HG03060 (cell line): ENCODE data around the gene INSYN2A.

ENCODE experiments used
- ATAC-seq: cut with Tn5 transposase; IDR thresholded peaks from one replicate; pipeline ENCODE4 v1.9.1; 2021; ENCODE audit warnings: low read depth, moderate number of reproducible peaks; ENCODE audit not compliant: unreplicated experiment

The INSYN2A gene

DNA sequence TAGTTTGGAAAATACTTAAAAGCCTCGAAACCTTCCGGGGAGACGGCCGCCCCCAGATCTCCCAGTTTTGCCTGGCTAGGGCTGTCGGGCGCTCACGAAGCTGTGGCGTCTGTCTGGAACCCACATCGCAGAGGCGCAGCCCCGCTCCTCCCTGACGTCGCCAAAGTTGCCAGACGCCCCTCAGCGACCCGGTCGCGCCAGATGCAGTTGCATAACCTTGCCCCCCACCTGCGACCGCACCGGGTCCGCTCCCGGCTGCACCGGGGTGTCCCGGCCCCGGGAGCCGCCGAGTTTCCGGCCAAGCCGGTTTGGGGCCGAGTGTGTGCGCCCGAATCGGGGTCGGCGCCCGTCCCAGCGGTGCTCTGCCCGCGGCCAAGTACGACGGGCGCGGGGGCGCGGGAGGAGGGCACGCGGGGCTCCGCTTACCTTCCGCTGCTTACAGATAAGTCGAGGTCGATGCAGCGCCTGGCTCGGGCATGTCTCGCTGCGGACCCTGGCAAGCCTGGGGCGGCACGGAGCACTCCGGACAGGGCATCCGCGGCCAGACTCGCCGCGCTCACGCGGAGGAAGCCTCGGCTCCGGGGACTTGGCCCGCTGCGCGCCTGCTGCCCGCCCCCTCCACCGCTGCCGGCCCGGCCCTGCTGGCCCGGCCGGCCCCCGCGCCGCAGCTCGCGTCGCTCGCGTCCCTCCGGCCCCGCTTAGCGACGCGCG lies 665 bp downstream of the INSYN2A start:
- ATAC-seq, result no peak

DNA sequence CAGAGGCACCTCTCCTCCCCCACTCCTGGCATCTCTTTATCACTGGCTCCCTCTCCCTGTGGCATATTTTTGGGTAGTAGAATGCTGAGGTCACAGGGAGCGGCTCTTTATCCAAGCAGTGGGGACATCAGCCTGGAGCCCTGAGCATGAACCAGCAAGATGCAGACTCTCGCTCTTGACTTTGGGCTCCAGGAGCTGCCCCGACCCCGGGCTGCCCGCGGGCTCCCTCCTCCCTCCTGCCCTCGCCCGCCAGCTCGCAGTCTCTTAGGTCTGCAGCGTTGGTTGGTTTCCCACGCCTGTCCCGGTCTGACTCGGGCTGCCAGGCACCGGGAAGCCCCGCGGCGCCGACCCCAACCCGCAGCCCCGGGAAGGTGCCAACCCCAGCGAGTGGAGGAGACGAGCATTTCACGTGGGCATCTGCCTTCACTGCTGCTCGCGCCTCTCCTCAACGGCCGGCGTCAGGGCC lies 1.3 kb downstream of the INSYN2A start:
- ATAC-seq, result no peak

DNA sequence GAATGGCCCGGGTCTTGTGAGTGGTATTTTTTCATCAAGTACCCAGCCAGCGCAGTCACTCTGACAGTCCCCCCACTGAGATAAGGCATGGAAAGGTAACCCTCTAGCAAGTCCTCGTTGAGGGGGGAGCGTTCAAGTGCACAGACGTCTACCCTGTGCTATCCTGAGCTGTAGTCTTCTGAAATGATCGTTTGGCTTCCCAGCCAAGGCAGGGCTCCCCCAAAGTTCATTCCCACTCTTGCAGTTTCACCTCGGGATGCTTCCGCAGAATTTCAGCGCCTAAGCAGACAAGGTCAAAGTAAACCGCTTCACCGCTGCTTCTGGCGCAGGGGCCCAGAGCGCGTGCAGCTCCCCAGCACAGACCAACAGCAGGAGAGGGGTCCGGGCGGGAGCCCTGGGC lies 1.8 kb downstream of the INSYN2A start:
- no peak for ATAC-seq

DNA sequence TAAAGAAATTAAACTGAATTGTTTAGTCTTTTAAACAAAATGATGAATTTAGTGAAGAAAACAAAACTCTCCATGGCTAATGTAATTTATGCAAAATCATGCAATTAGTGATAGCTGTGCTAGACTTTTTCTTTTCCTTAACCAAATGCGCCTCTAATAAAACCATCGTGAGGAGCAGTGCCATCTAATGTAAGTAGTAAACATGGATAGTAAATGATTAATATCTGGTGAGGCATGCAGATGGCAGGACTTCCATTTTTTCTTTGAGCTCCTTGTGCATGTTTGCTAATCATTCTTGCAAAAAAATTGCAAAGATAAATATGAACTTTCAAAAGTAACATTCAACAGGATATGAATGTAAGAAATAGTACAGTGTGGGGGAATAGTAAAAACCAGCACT lies 2.3 kb downstream of the INSYN2A start:
- no peak for ATAC-seq

DNA sequence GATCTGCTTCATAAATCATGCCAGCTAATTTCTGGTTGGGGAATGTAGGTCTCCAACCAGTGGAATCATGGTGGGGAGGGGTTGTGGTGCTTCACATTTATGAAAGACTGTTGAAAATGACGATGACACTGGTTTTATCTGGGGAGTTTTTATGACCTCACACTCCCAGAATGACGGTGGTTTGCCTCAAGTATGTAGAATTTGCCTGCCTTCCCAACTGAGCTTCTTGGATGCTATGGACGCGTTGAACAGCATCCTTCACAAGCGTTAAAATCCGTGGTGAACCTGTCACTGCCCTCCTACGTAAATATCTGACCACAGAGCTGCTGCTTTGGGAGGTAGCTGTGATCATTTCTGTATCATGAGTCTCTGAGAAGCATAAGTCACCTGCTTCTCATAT lies 3.3 kb downstream of the INSYN2A start:
- no peak for ATAC-seq

DNA sequence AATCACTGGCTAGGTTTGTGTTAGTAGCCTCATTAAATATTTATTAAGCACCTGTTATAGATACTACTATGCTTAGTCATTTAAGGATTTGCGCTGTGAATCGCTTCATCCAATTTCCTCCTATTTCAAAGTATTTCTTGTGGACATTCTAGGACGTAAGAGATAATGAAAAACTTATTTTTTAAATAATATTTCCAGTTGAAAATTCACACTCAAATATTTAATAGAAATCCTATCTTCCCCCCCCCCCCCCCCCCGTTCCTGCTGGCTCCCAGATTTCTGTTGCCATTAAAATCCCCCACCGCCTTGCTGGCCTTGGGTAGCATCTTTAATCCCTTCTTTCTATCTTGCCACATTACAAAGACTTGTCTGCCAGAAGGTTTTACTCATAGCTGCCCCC lies 6.0 kb downstream of the INSYN2A start:
- ATAC-seq, result no peak

DNA sequence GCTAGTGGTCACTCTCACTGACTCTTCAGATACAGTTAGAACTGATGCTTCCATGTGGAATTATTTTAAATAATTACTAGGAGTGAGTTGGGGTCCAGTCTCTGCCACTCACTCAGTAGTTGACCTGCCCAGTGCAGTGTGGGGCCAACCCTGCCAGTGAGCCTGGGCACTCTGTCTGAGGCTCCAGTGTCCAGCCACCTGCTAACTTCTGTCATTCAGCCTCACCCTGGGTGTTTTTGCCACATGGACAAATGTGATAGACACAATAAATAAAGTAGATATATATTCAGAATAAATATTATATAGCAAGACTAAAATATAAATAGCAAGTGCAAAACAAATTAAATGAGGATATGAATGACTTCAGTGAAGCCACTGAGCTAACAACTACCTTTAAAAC lies 7.2 kb downstream of the INSYN2A start:
- no peak for ATAC-seq

DNA sequence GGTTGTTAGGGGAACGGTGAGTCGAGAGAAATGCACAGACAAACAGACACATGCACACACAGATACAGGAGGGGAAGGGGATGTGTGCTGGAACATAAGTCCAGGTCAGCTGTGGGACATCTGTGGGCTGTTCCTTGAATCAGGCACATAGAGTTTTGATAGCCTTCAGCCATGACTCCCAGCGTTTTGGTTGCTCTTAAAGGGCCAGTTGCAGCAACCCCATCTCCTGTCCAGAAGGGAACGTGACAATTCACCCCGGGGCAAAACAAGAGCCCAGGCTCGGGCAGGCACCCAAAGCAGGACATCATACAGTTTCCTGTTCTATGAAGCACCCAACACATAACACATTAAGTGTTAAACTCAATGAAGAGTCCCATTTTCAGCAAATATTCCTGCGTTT lies 9.6 kb downstream of the INSYN2A start:
- ATAC-seq, result no peak

DNA sequence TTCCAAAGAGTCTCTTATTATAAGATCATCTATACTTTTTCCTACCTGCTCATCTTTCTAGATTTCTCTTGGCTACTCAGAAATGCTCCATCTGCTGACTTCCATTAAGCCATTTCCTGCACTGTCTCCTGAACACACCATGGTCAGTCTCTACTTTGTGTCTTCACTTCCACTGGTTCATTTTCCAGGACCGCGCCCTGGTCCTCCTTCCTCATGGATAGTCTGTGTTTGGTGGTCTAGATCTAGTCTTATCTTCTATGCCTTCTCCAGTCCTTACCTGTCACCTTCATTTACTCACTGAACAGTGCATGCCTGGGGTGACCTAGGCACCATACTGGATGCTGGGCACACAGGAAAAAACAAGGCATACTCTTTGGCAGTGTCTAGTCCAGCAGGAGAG lies 11.8 kb downstream of the INSYN2A start:
- no peak for ATAC-seq

DNA sequence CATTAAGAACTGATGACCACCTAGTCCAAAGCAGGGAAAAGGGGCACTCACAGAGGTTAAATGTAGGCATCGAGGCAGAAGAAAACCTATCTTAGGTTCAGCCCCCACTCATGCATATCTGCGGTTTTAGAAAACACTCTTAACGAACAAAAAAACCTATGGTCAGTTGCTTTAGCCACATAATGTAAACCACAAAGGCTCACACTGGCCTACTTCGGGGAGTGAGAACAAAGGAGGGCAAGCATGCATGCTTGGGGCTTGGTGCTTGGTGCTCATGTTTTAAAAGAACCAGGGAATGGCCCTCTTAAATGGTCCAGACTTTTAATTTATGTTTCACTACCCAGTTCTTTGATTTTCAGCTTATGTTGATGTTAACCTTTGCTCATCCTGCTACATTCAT lies 14.2 kb downstream of the INSYN2A start:
- ATAC-seq, result no peak

DNA sequence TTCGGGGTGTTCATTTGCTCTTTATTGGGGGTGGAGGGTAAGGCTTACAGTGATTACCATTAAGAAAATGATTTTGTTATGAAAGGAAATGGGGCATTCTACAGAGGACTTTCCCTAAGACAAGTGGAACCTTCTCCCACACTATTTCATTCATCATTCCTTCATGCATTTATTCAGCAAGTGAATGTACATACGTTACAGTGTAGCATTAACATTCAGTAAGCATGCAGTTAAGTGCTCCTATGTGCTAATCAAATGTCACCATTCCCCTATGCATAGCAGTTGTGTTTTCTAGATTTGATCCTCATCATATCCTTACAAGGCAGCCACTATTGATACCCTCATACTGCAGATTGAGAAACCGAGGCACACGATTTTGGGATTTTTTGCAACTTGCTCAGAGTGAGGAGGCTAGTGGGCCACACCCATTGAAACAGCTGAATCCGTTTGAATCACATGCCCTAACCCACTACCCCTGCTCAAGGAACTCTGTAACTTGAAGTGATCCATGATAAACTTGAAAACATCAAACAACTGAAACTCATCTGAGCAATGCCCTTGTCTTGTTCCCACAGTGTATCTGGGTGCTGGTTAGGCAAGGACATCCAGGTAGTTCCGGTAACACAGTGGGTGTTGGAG lies 16.7 kb downstream of the INSYN2A start:
- ATAC-seq, result no peak

DNA sequence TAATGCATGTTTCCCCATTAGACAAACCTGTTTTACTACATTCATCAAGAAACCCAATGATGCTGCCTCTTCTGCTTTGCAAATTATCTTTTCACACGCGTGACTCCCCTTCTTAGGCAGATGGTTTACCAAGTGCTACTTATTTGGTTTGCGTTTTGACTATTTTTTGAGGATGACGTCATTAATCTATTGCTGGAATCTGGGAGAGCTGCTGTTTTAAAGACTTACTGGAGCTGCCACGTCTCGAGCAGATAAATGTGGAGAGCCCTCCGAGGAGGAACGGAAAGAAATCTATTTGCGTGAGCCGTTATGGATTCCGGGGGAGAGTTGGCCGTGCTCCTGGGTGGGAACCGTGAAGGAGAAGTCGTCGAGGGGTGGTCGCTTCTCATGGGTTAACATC lies 19.7 kb downstream of the INSYN2A start:
- no peak for ATAC-seq

DNA sequence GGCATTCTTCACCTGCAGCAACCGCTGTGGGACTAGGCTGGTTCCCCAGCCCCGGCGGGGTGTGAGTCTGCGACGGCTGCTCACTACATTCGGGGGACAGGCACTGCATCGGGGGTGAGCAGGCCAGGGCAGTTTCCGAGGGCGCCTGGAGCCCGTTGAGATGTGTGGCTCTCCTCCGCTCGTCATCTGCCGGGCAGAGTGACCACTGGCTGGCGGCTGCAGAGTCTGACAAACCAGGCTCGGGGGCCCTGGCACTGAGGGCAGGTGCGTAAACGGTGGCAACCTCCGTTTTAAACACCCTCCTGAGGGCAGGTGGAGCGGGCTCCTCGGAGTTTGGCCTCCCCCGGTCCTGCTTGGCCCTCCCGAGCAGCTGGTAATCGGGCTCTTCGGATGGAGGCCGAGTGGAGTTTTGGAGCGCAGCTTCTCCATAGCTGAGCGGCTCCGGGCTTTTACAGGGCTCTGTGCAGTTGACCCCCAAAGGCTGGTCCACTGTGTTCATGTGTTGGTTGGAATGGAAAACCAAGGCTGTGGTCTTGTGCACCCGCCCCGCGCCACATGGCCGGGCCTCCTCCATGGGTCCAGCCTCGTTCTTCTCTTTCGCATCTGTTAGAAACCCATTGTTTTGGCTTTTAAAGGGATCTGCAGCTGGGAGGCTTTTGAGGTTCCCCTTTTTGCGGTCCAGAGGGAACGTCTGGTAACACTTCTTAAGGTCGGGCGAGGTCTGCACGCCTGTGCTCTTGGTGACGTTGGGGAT lies 20.9 kb downstream of the INSYN2A start:
- ATAC-seq, result no peak

DNA sequence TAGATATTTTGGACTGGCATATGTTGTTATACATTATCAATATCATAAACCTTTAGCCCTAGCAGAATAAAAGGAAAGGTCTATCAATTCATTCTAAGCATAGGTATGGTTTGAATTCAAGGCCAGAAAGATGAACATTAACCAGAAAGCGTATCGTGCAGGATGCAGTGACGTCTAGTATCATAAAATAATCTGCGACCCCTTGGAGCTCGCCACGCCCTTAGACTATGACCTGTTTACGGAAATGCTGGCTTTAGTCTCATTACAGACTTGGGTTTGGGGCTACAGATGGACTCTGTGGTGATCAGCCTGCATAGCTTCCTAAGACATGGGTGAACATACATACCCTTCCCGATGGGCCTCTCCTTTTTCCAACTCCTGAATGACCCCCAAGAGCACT lies 21.5 kb downstream of the INSYN2A start:
- no peak for ATAC-seq

DNA sequence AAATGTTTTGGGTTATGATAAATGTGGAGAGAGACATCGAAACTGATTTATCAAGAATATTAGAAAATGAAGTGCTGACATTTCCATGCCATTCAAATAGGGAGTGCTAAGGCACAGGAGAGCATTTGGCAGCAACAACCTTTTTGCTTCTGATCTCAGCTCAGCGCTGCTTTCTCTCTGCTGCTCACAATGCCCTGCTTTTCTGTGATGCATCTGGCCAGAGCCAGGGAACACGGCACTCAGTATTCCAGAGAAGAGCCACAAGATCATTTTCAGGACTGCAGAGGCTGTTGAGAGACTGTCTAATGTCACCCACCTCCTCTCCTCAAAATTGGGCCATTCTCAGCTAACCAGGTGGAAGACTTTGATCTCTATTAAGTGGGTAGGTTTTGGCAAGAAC lies 28.1 kb downstream of the INSYN2A start:
- no peak for ATAC-seq

DNA sequence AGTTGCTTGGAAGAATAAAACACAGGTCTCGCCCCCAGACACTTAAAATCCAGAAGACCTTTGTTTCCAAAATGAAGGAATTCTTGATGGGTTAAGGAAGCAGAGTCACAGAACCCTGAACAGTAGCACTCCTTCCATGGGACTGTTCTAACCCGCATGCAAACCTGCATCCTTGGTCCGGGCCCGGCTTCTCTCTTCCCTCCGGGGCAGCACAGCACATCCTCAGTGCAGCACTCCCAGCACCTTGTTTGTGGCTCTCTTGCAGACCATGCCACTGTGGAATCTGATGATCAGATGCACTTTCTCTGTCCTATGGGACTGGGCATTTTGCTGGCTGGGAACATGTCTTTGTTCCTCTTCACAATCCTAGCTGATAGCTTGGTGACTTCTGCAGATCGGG lies 33.5 kb downstream of the INSYN2A start:
- ATAC-seq, result no peak

DNA sequence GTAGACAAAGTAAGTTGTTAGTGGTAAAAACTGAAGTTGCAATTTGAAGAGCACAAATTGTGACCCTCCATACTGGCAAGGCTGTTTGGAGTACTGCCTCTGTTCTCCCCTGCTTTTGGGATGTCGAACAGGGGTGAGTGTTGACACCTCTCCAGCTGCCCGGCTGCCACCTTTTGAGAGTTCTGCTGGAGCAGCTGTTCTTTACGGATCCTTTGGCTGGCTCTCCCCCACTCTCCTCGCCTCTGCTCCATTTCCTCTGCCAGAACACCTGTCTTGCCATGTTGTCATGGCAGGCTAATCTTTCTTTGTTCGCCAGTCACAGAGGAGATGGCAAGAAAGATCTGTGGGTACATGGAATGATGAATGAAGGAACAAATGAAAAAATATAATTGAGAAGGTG lies 34.9 kb downstream of the INSYN2A start:
- ATAC-seq, result no peak

DNA sequence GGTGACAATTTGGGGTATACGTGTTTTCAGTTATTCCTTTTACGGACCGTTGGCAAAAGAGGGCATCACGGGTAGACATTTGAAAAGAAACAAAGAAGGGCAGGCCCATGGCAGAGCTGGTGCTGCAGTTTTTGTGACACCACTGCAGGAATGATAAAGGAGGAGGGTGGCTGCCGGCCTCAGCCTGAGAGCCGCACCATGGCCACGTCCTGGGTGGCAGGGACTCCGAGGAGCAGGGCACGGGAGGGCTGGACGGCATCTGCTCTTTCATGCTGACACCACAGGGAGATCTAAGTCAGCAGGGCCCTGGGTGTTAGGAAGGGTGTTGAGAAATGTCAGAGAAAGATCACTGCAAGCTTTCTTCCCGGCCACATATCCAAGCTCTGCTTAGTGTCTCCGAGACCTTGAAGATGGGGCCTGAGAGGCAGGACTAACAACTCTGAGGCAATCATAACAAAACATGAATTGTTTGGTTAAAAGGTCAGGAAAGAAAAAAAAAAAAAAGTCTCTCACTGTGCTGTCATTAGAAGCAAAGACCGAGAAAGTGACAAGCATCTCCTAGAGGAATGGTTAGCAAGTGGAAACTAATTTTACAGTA lies 36.6 kb downstream of the INSYN2A start:
- no peak for ATAC-seq

DNA sequence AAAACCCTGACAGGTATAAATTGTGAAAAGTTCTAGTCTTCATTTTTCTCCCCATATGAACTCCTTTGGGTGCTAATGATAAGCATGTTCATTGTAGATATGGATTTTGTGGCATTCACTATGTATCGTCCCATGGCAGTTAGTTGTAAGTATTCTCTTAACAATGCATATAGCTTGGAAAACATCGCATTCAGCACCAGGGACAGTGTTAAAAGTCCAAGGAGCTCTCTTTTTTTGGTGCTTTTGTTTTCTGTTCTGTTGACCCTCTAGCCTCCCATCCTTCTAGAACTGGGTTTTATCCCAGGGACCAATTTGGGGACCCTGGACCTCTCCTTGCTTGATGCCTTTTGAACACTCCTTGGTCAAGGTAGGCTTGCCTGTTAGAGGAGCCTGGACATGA lies 37.7 kb downstream of the INSYN2A start:
- ATAC-seq, result no peak

DNA sequence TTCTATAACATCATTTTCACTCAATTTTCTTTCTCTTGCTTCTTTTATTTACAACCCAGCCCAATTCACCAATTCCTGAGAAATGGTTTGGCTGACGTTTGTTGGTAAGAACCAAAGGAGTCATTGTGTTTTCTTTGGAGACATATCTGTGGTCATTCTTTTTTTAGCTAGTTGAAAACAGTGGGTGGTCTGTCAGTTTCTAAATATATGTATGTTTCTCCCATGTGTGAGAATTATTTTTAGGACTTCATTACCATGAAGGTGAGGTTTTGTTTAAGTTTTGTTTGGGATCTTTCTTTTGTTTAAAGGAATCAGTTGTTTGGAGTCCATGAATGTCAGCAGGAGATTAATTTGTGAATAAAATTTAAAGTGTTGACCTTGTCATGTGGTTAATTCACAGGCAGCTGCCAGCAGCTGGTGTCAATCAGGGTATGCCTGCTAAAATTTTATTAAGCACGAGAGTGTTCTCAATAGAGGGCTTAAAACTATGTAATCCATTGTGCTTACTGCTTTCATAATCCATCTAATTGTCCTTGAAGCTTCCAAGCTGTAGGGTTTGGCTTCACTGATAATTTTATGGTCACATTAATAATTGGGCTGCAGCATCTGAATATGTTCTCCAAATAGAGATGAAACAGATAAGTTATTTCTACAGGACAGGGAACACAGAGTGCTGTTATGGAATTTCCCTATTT lies 38.7 kb downstream of the INSYN2A start:
- ATAC-seq, result no peak

DNA sequence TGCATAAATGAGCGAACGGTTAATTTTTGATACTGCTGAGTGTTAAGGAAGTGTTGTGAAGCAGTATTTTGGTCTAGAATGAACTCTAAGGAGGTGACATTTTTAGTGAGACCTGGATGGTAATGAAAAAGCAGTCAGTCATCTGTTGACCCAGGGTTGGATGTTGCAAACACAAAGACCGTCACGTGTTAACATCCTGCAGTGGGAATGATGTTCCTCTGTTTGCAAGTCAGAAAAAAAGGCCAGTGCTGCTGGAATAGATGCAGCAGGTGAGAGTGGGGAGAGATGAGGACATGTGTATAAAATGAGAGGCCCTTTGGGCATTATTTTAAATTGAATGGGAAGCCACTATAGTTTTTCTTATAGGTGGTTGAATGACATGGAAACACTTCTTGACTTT lies 39.3 kb downstream of the INSYN2A start:
- ATAC-seq, result no peak
